Measurements from ENCODE around the gene STX2.

DNA sequence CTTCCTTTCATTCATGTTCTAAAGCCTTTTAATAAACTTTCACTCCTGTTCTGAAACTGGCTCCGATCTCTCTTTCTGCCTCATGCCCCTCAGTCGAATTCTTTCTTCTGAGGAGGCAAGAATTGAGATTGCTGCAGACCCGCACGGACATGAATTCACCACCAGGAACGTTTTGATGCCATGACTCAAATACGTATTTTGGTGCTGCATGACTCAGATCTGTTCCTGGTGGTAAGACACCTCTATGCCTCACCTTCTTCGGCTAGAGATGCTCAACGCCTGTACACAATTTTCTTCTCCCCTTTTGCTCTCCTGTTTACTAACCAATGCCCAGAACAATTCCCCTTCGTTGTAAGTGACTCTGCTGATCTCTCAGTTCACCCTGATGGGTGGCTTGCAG lies 70.9 kb downstream of the STX2 start:
- TF ChIP-seq CTCF (conservative IDR thresholded peaks at IDR 0.05; ENCODE audit: low read length) (no peak), EZH2phosphoT487 (IDR thresholded peaks at IDR 0.05; ENCODE audit: borderline replicate concordance, low read depth, low read length) (no peak)

All from OCI-LY7 (cell line).